Measurements from ENCODE around the gene RABGEF1.

GRCh38 chr7:66736892-66737291, 3.6 kb upstream of the RABGEF1 start:
- TF ChIP-seq, protein P1, sequence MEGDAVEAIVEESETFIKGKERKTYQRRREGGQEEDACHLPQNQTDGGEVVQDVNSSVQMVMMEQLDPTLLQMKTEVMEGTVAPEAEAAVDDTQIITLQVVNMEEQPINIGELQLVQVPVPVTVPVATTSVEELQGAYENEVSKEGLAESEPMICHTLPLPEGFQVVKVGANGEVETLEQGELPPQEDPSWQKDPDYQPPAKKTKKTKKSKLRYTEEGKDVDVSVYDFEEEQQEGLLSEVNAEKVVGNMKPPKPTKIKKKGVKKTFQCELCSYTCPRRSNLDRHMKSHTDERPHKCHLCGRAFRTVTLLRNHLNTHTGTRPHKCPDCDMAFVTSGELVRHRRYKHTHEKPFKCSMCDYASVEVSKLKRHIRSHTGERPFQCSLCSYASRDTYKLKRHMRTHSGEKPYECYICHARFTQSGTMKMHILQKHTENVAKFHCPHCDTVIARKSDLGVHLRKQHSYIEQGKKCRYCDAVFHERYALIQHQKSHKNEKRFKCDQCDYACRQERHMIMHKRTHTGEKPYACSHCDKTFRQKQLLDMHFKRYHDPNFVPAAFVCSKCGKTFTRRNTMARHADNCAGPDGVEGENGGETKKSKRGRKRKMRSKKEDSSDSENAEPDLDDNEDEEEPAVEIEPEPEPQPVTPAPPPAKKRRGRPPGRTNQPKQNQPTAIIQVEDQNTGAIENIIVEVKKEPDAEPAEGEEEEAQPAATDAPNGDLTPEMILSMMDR (IDR thresholded peaks at IDR 0.05), result no peak
- TF ChIP-seq POLR2AphosphoS5 (IDR thresholded peaks at IDR 0.05; ENCODE audit: low read depth, low read length) (no peak; the same call in 1 of the 2 replicates), REST (IDR thresholded peaks at IDR 0.05; ENCODE audit: insufficient read depth in 1 of 2, low read depth in 2 of 2, low read length in 1 of 2) (no peak)

Data from Panc1 (cell line).